Caco-2 (cell line): ENCODE data around the gene TBCC. TPM values are rescaled to one million over a fixed set of nuclear protein-coding genes. Genes with fewer than 3 reads are reported as not detected.
A peak's percentile ranks its signal among the peaks of the same experiment; 100 is the strongest.

ENCODE experiments used
- BruUV-seq: library from RNA; stranded (reverse); fragments of 400-500 nt; replicated peaks from 2 replicates; lab custom pipeline; 2021; lab: Mats Ljungman, UMichigan
- CTCF ChIA-PET: fragments of 300-600 bp; sonication (Branson Sonifier 250); formaldehyde crosslinking; loops from one replicate; lab custom pipeline; 2022; ENCODE audit warnings: antibody characterized with exemption; lab: Charles Lee
- POLR2A ChIA-PET: fragments of 300-600 bp; sonication (Branson Sonifier 250); formaldehyde crosslinking; loops from one replicate; lab custom pipeline; 2022; ENCODE audit warnings: antibody characterized with exemption; lab: Charles Lee
- DNase-seq, 2 experiments: peaks; one replicate each; pipeline versions ENCODE4 v3.0.0 to v3.0.0-alpha.2; 2020 to 2022
- H3K27me3 ChIP-seq: replicated peaks from 2 replicates; pipeline ENCODE4 v1.6.0; 2011; ENCODE audit warnings: low read length; ENCODE audit not compliant: control insufficient read depth, insufficient read depth
- H3K36me3 ChIP-seq: 2 replicates; pipeline ENCODE4 v1.5.1; 2011; ENCODE audit warnings: low read length; ENCODE audit not compliant: control insufficient read depth, insufficient read depth
- H3K4me1 ChIP-seq: fragments of 250-450 bp; sonication (Bioruptor Pico); 2 replicates; pipeline ENCODE4 v1.5.1; 2020; ENCODE audit warnings: mild to moderate bottlenecking
- H3K4me3 ChIP-seq: 2 replicates; pipeline ENCODE4 v1.5.1; 2011; ENCODE audit warnings: low read depth, mild to moderate bottlenecking, control low read depth, low read length
- H3K9me3 ChIP-seq: fragments of 250-450 bp; sonication (Bioruptor Pico); 2 replicates; pipeline ENCODE4 v1.5.1; 2020; ENCODE audit warnings: mild to moderate bottlenecking, moderate library complexity
- H3K27ac Mint-ChIP-seq: one replicate; pipeline ENCODE4 v1.8.0; 2022; ENCODE audit warnings: mixed read lengths; ENCODE audit not compliant: unreplicated experiment
- H3K27me3 Mint-ChIP-seq: one replicate; pipeline ENCODE4 v1.8.0; 2022; ENCODE audit warnings: mixed read lengths; ENCODE audit not compliant: insufficient read depth, unreplicated experiment
- H3K36me3 Mint-ChIP-seq: one replicate; pipeline ENCODE4 v1.8.0; 2022; ENCODE audit warnings: mild to moderate bottlenecking, mixed read lengths; ENCODE audit not compliant: insufficient read depth, unreplicated experiment
- H3K4me1 Mint-ChIP-seq: one replicate; pipeline ENCODE4 v1.8.0; 2022; ENCODE audit warnings: low read depth, mixed read lengths; ENCODE audit not compliant: unreplicated experiment
- H3K4me3 Mint-ChIP-seq: one replicate; pipeline ENCODE4 v1.8.0; 2022; ENCODE audit warnings: mild to moderate bottlenecking, moderate library complexity, mixed read lengths; ENCODE audit not compliant: unreplicated experiment
- H3K9me3 Mint-ChIP-seq: one replicate; pipeline ENCODE4 v1.8.0; 2022; ENCODE audit warnings: mixed read lengths; ENCODE audit not compliant: unreplicated experiment
- CTCF ChIP-seq, 2 experiments: fragments of 200-600 bp in 1 of 2; IDR thresholded peaks; 1 replicate in 1 of 2; 2 replicates in 1 of 2; pipeline versions ENCODE4 v1.5.1 to v1.8.0; 2011 to 2022; ENCODE audit warnings: antibody characterized with exemption in 1 of 2, control low read depth in 1 of 2, inconsistent platforms in 1 of 2, low read depth in 1 of 2, low read length in 1 of 2, mild to moderate bottlenecking in 1 of 2, moderate library complexity in 1 of 2; ENCODE audit not compliant: insufficient read depth in 1 of 2, severe bottlenecking in 1 of 2, unreplicated experiment in 1 of 2
- intact Hi-C: fragments of 100-400 bp; cut with micrococcal nuclease; formaldehyde crosslinking; loops from one replicate; pipeline ENCODE4 v1.10.0; 2022; ENCODE audit not compliant: unreplicated experiment
- total RNA-seq: library from RNA; stranded (reverse); gene quantifications from 2 replicates; pipeline ENCODE4 v1.2.3, GENCODE V29; 2022

Gene TBCC
- total RNA-seq, 1 experiment from 2014 or later: 20.4 TPM

- Histone ChIP-seq H3K4me3 (no peak overlapping the region), H3K4me1 (no peaks in the 10 kb centered on the region), H3K36me3 (no peaks in the 10 kb centered on the region), H3K27me3 (no peaks in the 10 kb centered on the region), H3K9me3 (no peaks in the 10 kb centered on the region)
- no peak for TF ChIP-seq CTCF (IDR thresholded peaks at IDR 0.05; ENCODE audit: insufficient read depth in 1 of 2, low read depth in 1 of 2, low read length in 1 of 2, severe bottlenecking in 1 of 2, unreplicated experiment in 1 of 2)
- ChIA-PET CTCF (no interaction called here), POLR2A (no interaction called here)
- no peak overlapping the region for H3K4me3 Mint-ChIP-seq
- no peak for DNase-seq
- no peaks in the 10 kb centered on the region for H3K36me3 Mint-ChIP-seq
- intact Hi-C loops: no loop called here
- no TSS peak for BruUV-seq
- H3K27me3 Mint-ChIP-seq: no peaks in the 10 kb centered on the region
- peaks cover 13% of the 10 kb centered on the region for H3K9me3 Mint-ChIP-seq
- H3K4me1 Mint-ChIP-seq: peaks cover 12% of the 10 kb centered on the region
- no peak overlapping the region for H3K27ac Mint-ChIP-seq
These were observed 31.7 kb downstream of the TBCC start for GRCh38 chr6:42714098-42714761.

GRCh38 chr6:42711930-42712329 lies 34.0 kb downstream of the TBCC start:
- H3K36me3 ChIP-seq: no peaks in the 10 kb centered on the region
- no peaks in the 10 kb centered on the region for H3K4me1 ChIP-seq
- BruUV-seq: no TSS peak
- H3K27me3 Mint-ChIP-seq: no peaks in the 10 kb centered on the region
- peaks cover 12% of the 10 kb centered on the region for H3K4me1 Mint-ChIP-seq
- H3K27me3 ChIP-seq: no peaks in the 10 kb centered on the region
- ChIA-PET POLR2A (no interaction called here), CTCF (no interaction called here)
- H3K36me3 Mint-ChIP-seq: peaks cover 4% of the 10 kb centered on the region
- TF ChIP-seq CTCF (IDR thresholded peaks at IDR 0.05; ENCODE audit: insufficient read depth in 1 of 2, low read depth in 1 of 2, low read length in 1 of 2, severe bottlenecking in 1 of 2, unreplicated experiment in 1 of 2): no peak
- no peak overlapping the region for H3K27ac Mint-ChIP-seq
- H3K4me3 ChIP-seq: no peak overlapping the region
- H3K4me3 Mint-ChIP-seq: no peak overlapping the region
- intact Hi-C loops: no loop called here
- H3K9me3 ChIP-seq: no peaks in the 10 kb centered on the region
- peaks cover 13% of the 10 kb centered on the region for H3K9me3 Mint-ChIP-seq
- DNase-seq: no peak

- DNase-seq: no peak
- Histone ChIP-seq H3K36me3 (no peaks in the 10 kb centered on the region), H3K27me3 (no peaks in the 10 kb centered on the region), H3K4me3 (no peak overlapping the region), H3K4me1 (no peaks in the 10 kb centered on the region), H3K9me3 (no peaks in the 10 kb centered on the region)
- Mint-ChIP-seq H3K36me3 (peaks cover 4% of the 10 kb centered on the region), H3K4me1 (peaks cover 12% of the 10 kb centered on the region), H3K4me3 (no peak overlapping the region), H3K9me3 (peaks cover 13% of the 10 kb centered on the region), H3K27me3 (no peaks in the 10 kb centered on the region), H3K27ac (peak overlapping the region; percentile 59)
- TF ChIP-seq CTCF (IDR thresholded peaks at IDR 0.05; ENCODE audit: insufficient read depth in 1 of 2, low read depth in 1 of 2, low read length in 1 of 2, severe bottlenecking in 1 of 2, unreplicated experiment in 1 of 2): no peak
- CTCF ChIA-PET: no interaction called here
- no TSS peak for BruUV-seq
- intact Hi-C loops: no loop called here
- POLR2A ChIA-PET: no interaction called here
These were observed 35.6 kb downstream of the TBCC start for GRCh38 chr6:42710316-42710715.
